ENCODE measurements around the gene ACSM4.
A peak's percentile ranks its signal among the peaks of the same experiment; 100 is the strongest.
"Not testable (repeated sequence)": the region's sequence is repeated elsewhere in the genome, so short reads cannot be mapped to it uniquely, and the experiment has no call there.

The ACSM4 gene

DNA sequence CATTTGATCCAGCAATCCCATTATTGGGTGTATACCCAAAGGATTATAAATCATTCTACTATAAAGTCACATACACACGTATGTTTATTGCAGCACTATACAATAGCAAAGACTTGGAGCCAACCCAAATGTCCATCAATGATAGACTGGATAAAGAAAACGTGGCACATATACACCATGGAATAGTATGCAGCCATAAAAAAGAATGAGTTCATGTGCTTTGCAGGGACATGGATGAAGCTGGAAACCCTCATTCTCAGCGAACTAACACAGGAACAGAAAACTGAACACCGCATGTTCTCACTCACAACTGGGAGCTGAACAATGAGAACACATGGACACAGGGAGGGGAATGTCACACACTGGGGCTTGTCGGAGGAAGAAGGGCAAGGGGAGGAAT lies 33.9 kb downstream of the ACSM4 start:
- not testable (repeated sequence) for DNase-seq (ENCODE audit: low spot score)

DNA sequence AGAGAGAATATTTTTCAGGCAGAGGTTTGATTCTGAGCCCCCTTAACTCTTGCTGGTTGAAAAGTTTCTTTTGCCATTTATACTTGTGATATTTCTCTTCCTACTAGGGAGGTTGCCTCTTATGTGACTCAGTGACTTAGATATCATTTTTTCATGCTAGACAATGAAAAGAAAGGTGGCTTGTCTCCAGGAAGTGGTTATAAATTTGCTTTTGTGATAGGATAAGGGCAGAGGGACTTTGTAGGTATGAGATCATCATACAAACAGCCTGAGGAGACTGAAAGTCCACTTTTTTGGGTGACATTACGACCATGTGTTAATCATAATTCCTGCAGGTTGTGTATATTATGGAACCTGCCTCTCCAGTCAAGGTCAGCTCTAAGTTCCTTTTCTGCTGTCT lies 35.8 kb downstream of the ACSM4 start:
- no peak for DNase-seq (ENCODE audit: low spot score)

DNA sequence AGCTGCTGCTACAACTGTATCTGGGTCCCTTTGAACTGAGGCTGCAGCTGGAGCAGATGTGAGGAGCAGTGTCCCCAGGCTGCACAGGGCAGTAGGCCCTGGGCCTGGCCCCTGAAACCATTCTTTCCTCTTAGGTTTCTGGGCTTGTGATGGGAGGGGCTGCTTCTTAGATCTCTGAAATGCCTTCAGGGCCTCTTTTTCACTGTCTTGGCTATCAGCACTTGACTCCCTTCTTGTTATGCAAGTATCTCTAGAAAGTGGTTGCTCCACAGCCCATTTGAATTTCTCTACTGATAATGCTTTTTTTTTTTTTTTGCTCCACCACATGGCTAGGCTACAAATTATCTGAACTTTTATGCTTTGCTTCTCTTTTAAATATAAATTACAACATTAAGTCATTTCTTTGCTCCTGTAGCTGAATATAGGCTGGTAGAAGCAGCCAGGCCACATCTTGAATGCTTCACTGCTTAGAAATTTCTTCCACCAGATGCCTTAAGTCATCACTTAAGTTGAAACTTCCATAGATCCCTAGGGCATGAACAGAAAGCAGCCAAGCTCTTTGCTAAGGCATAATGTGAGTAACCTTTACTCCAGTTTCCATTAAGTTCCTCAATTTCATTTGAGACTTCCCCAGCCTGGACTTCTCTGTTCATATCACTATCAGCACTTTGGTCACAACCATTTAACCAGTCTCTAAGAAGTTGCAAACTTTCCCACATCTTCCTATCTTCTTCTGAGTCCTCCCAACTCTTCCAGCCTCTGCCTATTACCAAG lies 41.1 kb downstream of the ACSM4 start:
- no peak for DNase-seq (ENCODE audit: low spot score)

DNA sequence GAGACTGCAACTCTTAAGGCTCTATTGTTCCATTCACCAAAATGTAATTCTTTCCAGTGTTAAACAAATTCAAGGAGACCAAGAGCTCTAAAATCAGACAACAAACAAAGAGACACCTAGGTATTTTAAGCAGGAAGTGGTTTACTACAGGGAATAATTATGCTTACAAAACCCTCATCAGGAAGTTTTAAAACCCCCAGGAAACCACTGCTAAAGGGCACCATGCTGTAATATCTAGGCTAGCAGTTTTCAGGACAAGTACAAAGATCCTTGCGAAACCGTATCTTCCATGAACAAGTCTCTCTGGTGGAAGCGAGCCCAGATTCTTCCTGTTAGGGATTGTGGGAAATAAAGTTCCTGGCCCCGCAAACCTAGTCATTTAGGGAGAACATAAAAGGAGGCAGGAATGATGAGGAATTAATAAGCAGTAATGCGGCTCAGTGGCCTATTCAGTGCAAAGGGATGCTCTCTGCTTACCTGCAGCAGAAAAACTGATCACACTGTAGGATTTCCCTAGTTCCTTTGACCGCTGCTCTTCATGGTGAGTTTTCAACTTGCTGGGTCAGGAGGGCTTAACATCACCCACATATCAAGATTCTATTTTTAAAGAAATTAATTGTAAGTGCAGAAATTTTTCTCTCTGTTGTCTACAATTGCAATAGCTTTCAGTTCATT lies 42.8 kb downstream of the ACSM4 start:
- DNase-seq (ENCODE audit: low spot score) = no peak

DNA sequence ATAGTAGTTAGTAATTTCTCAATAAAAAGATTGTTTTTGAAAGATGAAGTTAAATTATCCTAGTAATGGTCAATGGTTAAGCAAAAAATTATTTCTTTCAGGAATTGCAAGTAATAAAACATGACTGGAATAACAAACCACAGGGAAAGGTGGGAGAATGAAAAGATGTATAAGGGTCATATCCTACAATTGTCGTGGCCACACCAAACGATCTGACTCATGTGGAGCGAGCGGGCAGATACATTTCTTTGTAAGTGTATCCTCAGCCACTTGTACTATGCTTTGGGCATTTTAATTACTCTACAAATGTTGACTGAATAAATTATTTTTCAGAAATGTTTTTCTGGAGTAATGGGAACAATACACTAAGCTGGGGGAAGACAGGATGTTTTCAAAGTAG lies 45.5 kb downstream of the ACSM4 start:
- DNase-seq (ENCODE audit: low spot score) = no peak

DNA sequence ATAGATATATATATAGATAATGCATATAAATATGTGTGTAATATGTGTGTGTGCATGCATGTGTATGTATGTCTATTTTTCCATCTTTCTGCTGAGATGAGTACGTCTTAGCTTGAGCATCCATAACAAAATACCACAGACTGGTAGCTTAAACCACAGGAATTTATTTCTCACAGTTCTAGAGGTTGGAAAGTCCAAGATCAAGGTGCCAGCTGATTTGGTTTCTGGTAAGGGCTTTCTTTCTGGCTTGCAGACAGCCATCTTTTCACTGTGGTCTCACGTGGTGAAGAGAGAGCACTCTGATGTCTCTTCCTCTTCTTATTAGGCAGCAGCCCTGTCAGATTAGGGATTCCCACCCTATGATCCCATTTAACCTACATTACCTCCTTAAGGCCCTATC lies 47.3 kb downstream of the ACSM4 start:
- DNase-seq (ENCODE audit: low spot score) = no peak

DNA sequence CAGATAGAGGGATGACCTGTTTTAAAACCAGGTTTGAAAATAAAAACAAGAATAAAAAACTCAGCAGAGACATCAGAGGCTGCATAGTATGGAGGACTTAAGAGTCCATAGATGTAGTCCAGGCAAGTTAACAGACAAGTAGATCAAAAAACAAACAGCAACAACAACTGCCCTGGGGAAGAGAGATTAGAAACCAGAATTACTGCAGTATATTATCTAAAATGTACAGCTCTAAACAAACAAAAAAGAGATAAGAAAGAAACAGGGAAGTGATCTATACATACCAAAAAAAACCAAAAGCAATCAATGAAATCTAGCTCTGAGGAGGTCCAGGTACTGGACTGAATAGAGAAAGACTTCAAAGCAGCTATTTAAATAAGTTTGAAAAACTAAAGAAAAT lies 48.8 kb downstream of the ACSM4 start:
- no peak for DNase-seq (ENCODE audit: low spot score)

DNA sequence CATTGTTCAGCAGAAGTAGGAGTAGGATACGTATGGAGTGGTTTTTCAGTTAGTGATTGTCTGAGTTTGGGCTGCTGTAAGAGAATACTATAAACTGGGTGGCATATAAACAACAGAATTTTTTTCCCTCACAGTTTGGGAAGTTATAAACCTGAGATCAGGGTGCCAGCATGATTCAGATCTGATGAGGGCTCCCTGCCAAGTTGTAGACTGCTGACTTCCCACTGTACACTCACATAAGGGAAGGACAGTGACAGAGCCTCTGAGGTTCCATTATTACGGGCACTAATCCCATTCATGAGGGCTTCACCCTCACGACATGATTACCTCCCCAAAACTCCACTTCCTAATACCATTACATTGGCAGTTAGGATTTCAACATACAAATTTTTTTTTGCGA lies 50.7 kb downstream of the ACSM4 start:
- DNase-seq (ENCODE audit: low spot score) = no peak

DNA sequence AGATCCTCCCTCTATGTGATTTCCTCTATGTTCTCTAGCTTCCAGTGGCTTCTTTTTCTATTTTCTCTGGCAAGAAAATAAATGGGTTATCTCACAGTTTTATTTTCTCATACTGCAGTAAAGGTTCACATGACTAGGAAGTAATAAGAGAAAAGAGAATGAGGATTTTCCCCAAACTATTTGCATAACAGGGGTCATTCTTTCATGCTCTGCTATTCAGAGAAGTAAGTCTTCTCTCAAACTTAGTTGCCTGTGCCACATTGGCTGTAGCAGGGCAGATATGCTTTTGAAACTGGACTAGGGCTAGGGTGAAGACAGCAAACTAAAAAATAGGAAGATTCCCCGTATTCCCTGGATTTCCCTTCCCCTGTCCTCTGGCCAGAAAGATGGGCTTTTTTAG lies 57.4 kb downstream of the ACSM4 start:
- DNase-seq (ENCODE audit: low spot score) = no peak

DNA sequence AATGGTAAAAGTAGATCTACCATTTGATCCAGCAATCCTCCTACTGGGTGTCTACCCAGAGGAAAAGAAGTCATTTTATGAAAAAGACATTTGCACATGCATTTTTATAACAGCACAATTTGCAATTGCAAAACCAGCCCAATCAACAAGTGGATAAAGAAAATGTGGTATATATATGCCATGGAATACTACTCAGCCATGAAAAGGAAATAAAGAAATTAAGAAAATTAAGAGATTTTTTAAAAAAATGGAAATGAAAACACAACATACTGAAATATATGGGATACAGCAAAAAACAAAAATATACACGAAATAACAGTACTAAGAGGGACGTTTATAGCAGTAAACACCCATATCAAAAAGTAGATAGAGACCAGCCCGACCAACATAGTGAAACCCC lies 58.9 kb downstream of the ACSM4 start:
- no peak for DNase-seq (ENCODE audit: low spot score)

DNA sequence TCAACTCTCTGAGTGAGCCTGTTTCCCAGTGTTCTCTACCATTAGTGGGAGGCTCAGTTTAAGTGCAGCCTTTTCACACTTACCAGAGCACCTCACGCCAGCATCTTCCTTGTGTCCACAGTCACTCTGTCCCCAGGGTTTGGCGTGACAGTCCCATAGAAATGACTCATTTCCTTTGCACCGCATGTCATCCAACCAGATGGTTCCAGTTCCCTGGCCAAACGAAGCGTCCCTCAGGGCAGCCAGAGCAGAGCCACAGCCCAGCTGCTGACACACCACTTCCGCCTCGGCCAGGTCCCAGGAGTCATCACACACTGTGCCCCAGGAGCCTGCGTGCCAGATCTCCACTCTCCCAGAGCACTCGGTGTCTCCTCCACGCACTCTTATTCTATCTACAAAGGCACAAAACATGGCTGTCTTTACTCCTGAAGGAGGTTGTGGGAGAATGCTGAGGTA lies 65.4 kb downstream of the ACSM4 start:
- DNase-seq (ENCODE audit: low spot score) = peak; percentile 74

DNA sequence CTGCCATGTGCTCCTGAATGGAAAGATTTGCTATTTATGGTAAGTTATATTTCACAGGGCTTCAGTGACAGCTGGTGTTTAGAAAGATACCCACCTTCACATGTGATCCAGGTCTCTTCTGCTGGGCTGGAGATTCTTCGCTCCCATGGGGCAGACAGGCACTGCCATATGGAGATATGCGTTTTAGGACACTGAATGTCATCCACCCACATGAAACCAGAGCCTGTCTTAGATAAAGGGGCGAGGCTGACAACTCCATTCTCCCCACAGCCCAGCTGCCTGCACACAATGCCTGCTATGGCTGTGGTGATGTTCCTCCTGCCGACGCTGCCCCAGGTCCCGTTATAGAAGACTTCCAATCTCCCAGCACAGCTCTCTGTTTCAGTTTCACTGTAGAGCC lies 69.4 kb downstream of the ACSM4 start:
- peak; percentile 57 for DNase-seq (ENCODE audit: low spot score)

DNA sequence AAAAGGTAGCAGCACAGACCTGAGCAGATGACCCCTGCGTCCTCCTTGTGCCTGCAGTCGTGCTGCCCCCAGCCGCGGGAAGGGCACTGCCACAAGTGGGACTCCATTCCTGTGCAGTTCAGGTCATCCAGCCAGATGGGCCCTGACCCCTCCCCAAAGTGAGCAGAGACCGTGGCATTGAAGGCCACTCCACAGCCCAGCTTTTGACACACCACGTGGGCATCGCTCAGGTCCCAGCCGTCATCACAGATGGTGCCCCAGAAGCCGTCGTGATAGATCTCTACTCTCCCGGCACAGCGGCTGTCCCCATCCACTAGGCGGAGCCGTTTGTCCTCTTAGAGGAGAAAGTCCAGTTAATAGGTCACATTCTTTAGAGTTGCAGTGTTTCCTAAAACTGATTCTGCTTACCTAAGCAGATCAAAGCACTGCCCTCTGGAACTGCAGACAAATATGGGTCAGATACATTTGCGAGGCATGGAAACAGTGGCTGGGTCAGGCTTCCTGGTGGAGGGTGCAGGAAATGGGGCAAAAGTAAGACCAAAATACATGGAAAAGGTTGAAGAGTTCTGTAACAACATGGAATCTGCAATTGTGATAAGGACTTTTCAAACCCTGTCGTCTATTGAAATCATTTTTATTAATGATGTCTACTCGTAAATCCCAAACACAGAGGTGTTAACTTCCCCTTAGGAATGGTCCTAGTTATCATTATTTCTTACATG lies 70.7 kb downstream of the ACSM4 start:
- peak; percentile 57 for DNase-seq (ENCODE audit: low spot score)

DNA sequence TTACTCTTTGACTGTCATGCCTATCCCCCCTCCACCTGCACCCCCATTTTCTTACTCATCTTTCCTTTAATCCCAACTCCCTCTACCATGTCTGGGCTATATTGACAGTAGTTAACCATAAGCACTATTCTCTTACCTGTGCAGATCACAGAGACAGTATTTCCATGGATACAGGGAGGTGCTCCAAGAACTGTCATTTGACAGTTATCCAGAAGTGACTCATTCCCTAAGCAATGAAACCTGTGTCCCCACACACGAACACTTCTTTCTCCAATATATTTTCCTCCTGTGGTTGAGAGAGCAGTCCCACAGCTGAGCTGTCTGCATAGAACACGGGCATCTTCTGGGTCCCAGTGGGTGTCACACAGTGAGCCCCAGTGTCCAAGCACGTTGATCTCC lies 71.3 kb downstream of the ACSM4 start:
- no peak for DNase-seq (ENCODE audit: low spot score)

DNA sequence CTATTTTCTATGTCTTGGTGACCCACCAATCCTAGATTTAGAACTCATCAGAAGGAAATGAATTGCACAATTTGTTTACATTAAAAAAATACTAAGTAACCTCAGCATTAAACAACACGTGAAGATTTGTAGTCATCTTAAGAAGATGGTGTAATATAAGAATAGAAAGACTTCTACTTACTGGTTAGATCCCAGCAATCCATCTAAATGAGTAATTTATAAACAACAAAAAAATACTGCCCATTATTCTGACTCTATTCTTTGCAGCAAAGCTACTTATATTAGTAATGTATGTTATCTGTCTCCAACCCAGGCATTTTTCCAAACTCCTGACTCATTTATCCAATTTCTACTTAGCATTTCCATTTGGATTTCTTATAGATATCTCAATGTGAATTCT lies 72.3 kb downstream of the ACSM4 start:
- no peak for DNase-seq (ENCODE audit: low spot score)

Measured in SK-N-DZ (cell line).